AG09309 (cell line): ENCODE measurements around the gene GNA14.

Source experiments
- DNase-seq: peaks from one replicate; pipeline ENCODE4 v3.0.0-alpha.2; 2010; ENCODE audit warnings: low read depth
- H3K4me3 ChIP-seq: 2 replicates; pipeline ENCODE4 v1.5.1; 2011; ENCODE audit warnings: mild to moderate bottlenecking, low read depth, low read length, moderate library complexity; ENCODE audit not compliant: control insufficient read depth
- CTCF ChIP-seq: IDR thresholded peaks from 2 replicates; pipeline ENCODE4 v1.5.1; 2011; ENCODE audit warnings: mild to moderate bottlenecking, low read depth, low read length, inconsistent platforms; ENCODE audit not compliant: insufficient read depth, control insufficient read depth; ENCODE audit errors: missing control alignments

The GNA14 gene

GRCh38 chr9:77486968-77487367, 161.2 kb downstream of the GNA14 start:
- H3K4me3 ChIP-seq, result no peak overlapping the region
- DNase-seq, result no peak
- no peak for TF ChIP-seq CTCF

DNA sequence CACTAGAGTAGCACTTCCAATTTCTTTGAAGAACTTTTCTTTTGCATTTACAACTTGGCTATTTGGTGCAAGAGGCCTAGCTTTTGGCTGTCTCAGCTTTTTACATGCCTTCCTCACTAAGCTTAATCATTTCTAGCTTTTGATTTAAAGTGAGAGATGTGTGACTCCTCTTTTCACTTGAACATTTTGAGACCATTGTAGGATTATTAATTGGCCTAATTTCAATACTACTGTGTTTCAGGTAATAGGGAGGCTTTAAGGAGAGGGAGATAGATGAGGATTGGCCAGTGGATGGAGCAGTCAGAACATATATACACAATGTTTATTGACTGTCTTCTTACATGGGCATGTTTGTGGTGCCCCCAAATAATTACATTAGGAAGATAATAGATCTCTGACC, 161.7 kb downstream of the GNA14 start:
- H3K4me3 ChIP-seq, result no peak overlapping the region
- no peak for DNase-seq
- TF ChIP-seq CTCF, result no peak

DNA sequence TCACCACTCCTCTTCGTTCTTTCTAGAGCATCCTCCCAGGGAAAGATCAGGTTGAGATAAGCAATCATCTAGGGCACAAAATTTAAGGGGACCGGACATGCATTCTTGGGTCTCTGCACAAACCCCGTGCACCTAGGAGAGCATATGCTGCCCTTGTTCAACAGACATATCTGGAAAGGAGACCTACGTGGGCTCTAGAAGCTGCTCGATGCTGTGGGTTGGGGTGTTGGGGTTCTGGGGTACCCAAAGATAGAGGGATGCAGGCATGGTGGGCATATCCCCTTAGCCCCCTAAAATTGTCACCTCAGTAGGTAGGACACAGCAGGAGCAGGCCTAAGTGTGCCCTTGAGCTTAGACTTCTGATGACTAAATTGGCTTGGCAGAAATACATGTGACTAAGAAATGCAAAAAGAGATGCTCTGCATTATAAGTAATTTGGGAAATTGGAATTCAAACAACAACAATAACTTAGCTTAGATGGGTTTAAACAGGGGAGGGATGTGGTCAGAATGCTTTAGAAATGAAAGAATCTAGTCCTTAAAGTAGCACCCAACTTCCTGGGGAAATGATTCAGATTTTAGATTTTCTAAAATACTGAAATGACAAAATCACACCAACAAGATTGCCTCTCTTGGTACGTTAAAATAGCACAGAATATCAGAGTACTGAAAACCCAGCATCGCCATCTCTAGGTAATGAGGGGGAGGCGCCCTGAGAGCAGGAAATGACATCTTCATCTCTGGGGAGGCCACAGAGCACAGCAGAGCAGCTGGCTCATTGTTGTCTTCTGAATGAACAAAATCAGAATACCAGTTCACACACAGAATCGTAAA, 172.3 kb downstream of the GNA14 start:
- H3K4me3 ChIP-seq, result no peak overlapping the region
- peak; percentile 33 for DNase-seq
- TF ChIP-seq CTCF, result peak; percentile 3

- no peak for DNase-seq
- no peak for TF ChIP-seq CTCF
- no peak overlapping the region for H3K4me3 ChIP-seq
These were observed 173.2 kb downstream of the GNA14 start for GRCh38 chr9:77474936-77475335.

- no peak for TF ChIP-seq CTCF
- H3K4me3 ChIP-seq, result no peak overlapping the region
- DNase-seq, result no peak
These were observed 175.5 kb downstream of the GNA14 start for GRCh38 chr9:77472646-77473045.

DNA sequence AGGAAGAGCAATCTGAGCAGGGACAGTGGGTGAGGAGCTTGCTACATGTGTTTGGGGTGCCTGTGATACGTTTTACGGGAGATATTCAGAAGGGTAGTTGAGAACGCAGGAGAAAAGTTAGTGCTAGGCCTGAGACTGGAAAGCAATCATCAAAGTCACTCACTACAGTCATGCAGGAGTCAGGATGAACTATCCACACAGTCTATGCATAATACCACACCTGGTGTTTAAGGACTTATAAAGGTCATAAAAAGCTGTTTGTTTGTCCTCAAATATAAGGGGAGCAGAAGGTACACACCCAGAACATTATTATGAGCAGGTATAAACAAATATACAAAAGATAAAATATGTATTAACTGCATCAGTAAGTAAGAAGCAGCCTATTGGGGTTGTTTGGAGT, 176.6 kb downstream of the GNA14 start:
- no peak for TF ChIP-seq CTCF

More for the DNA sequence above, 176.6 kb downstream of the GNA14 start:
- no peak for DNase-seq
- H3K4me3 ChIP-seq, result no peak overlapping the region
